Uterus (tissue), 4 donors: ENCODE results near the gene EDC4. TPM values are rescaled to one million over a fixed set of nuclear protein-coding genes. Genes with fewer than 3 reads are reported as not detected.

Source experiments
- DNase-seq, 2 donors: peaks; one replicate each; pipeline ENCODE4 v3.0.0-alpha.2; 2019 to 2020
- H3K27ac ChIP-seq, 2 donors: fragments of 200-600 bp; sonication (generic); 1 replicate in 1 of 2; 2 replicates in 1 of 2; pipeline ENCODE4 v1.5.1; 2016 to 2018
- H3K27me3 ChIP-seq, 2 donors: fragments of 200-600 bp; sonication (generic); one replicate each; pipeline ENCODE4 v1.5.1; 2018 to 2019; ENCODE audit warnings: control low read depth in 1 of 2
- H3K36me3 ChIP-seq, 2 donors: fragments of 200-600 bp; sonication (generic); one replicate each; pipeline ENCODE4 v1.5.1; 2019; ENCODE audit warnings: control low read depth in 1 of 2
- H3K4me1 ChIP-seq, 2 donors: fragments of 200-600 bp; sonication (generic); one replicate each; pipeline ENCODE4 v1.5.1; 2018 to 2019; ENCODE audit warnings: control low read depth in 1 of 2
- H3K4me3 ChIP-seq, 2 donors: fragments of 200-600 bp; sonication (generic); 1 replicate in 1 of 2; 2 replicates in 1 of 2; pipeline ENCODE4 v1.5.1; 2018 to 2019; ENCODE audit warnings: mild to moderate bottlenecking in 1 of 2
- H3K9me3 ChIP-seq, 2 donors: fragments of 200-600 bp; sonication (generic); one replicate each; pipeline ENCODE4 v1.5.1; 2019; ENCODE audit warnings: control low read depth in 1 of 2
- POLR2A ChIP-seq, 2 donors: fragments of 450-650 bp; IDR thresholded peaks; one replicate each; pipeline ENCODE4 v1.6.1; 2016; ENCODE audit warnings: antibody characterized with exemption in 2 of 2, mild to moderate bottlenecking in 1 of 2, moderate library complexity in 1 of 2
- intact Hi-C: fragments of 100-400 bp; cut with DNase I; formaldehyde crosslinking; loops from one replicate; pipeline ENCODE4 v1.15.1; 2023; ENCODE audit warnings: low total_unique reads
- total RNA-seq, 4 donors: library from RNA; depleted of rRNA in 3 of 4; stranded (reverse); fragments of >200 nt in 3 of 4; gene quantifications; one replicate each; pipeline versions ENCODE4 v1.1.0 to v1.2.4, GENCODE V29; 2014 to 2023
- TF ChIP-seq, protein P1 (sequence below), 4 experiments: fragments of 200-600 bp in 2 of 4; fragments of 450-650 bp in 2 of 4; sonication (generic) in 2 of 4; IDR thresholded peaks; one replicate each; pipeline ENCODE4 v1.5.1; 2016 to 2019; ENCODE audit warnings: antibody characterized with exemption in 4 of 4, mild to moderate bottlenecking in 2 of 4, moderate library complexity in 1 of 4
- donor health status: DM: yes; HTN: yes; CAD: no.

EDC4 gene
- total RNA-seq, 4 donors from 2014 or later: 19.4 to 63.7 (median 50.7) TPM

DNA sequence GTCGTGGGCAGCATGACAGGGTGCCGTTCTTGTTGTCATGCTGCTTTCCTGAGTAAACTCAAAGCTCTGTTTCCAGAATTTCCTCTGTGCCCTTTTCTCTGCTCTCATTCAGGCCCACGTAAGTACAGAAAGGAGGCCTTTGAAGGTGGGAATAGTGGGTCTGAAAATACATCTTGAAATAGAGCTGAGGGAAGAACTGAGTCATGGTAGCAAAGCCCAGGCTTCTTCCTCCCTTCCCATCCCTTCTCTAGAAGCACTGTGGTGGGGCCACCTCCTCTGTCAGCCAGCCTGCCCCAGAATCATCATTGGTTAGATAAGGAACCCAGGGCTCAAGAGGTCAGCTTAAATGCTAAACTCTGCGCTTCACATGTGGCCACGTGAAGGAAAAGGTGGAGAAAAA lies 49.4 kb downstream of the EDC4 start:
- intact Hi-C loops: loop anchor here (10.0 kb wide), 1 partner anchor 107 kb away; no protein-coding TSS in a partner anchor

GRCh38 chr16:67922740-67923139 lies 49.9 kb downstream of the EDC4 start:
- no peaks in the 10 kb centered on the region for H3K27me3 ChIP-seq
- H3K27ac ChIP-seq: no peak overlapping the region
- H3K9me3 ChIP-seq: no peaks in the 10 kb centered on the region
- TF ChIP-seq, protein P1, sequence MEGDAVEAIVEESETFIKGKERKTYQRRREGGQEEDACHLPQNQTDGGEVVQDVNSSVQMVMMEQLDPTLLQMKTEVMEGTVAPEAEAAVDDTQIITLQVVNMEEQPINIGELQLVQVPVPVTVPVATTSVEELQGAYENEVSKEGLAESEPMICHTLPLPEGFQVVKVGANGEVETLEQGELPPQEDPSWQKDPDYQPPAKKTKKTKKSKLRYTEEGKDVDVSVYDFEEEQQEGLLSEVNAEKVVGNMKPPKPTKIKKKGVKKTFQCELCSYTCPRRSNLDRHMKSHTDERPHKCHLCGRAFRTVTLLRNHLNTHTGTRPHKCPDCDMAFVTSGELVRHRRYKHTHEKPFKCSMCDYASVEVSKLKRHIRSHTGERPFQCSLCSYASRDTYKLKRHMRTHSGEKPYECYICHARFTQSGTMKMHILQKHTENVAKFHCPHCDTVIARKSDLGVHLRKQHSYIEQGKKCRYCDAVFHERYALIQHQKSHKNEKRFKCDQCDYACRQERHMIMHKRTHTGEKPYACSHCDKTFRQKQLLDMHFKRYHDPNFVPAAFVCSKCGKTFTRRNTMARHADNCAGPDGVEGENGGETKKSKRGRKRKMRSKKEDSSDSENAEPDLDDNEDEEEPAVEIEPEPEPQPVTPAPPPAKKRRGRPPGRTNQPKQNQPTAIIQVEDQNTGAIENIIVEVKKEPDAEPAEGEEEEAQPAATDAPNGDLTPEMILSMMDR (IDR thresholded peaks at IDR 0.05): no peak
- TF ChIP-seq POLR2A (IDR thresholded peaks at IDR 0.05): no peak
- H3K4me3 ChIP-seq: no peak overlapping the region
- intact Hi-C loops: loop anchor here (10.0 kb wide), 1 partner anchor 108 kb away; no protein-coding TSS in a partner anchor
- H3K4me1 ChIP-seq: peaks cover 0 to 3% of the 10 kb centered on the region in 2 donors
- H3K36me3 ChIP-seq: no peaks in the 10 kb centered on the region
- DNase-seq: no peak

More for the DNA sequence above, 49.4 kb downstream of the EDC4 start:
- H3K9me3 ChIP-seq: no peaks in the 10 kb centered on the region
- peaks cover 0 to 3% of the 10 kb centered on the region in 2 donors for H3K4me1 ChIP-seq
- H3K4me3 ChIP-seq: no peak overlapping the region
- H3K27me3 ChIP-seq: no peaks in the 10 kb centered on the region
- no peak for DNase-seq
- H3K27ac ChIP-seq: no peak overlapping the region
- no peak for TF ChIP-seq POLR2A (IDR thresholded peaks at IDR 0.05)
- TF ChIP-seq, protein P1 (IDR thresholded peaks at IDR 0.05): no peak
- H3K36me3 ChIP-seq: no peaks in the 10 kb centered on the region

DNA sequence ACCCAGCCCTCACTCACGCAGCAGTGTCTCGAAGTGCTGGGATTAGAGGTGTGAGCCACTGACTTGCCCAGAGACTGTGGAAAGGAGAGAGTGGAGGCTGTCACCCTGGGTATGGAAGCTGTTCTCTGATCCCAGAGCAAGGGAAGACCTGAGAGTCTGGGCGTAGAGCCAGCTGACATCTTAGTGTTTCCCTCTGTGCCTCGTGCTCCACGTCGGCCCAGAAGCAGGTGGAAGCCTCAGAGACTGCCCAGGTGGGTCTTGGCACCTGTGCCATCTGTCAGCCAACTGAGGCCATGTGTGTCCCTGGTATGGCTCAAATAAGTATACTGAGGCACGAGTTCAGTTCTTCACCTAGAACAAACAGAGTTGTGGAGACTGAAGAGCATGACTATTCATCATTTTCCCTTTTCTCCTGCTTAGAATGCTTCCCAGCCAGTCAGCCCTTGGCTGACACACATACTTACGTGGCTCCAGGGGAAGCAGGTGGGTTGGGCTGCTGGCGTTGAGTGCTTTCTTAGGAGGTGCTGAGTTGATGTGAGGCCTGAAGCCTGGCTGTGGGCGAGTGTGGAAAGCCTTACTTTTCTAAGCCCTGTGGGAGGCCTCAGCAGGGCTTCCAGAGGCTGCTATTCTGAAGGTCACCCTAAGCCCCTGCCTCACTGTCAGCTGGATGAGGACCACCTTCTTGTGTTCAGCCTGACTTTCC lies 50.7 kb downstream of the EDC4 start:
- TF ChIP-seq, protein P1 (IDR thresholded peaks at IDR 0.05): no peak
- TF ChIP-seq POLR2A (IDR thresholded peaks at IDR 0.05): no peak
- intact Hi-C loops: loop anchor here (10.0 kb wide), 1 partner anchor 109 kb away; no protein-coding TSS in a partner anchor
- Histone ChIP-seq H3K9me3 (no peaks in the 10 kb centered on the region), H3K4me1 (peaks cover 0 to 3% of the 10 kb centered on the region in 2 donors), H3K4me3 (no peak overlapping the region), H3K27me3 (no peaks in the 10 kb centered on the region), H3K27ac (no peak overlapping the region), H3K36me3 (no peaks in the 10 kb centered on the region)
- DNase-seq: no peak

DNA sequence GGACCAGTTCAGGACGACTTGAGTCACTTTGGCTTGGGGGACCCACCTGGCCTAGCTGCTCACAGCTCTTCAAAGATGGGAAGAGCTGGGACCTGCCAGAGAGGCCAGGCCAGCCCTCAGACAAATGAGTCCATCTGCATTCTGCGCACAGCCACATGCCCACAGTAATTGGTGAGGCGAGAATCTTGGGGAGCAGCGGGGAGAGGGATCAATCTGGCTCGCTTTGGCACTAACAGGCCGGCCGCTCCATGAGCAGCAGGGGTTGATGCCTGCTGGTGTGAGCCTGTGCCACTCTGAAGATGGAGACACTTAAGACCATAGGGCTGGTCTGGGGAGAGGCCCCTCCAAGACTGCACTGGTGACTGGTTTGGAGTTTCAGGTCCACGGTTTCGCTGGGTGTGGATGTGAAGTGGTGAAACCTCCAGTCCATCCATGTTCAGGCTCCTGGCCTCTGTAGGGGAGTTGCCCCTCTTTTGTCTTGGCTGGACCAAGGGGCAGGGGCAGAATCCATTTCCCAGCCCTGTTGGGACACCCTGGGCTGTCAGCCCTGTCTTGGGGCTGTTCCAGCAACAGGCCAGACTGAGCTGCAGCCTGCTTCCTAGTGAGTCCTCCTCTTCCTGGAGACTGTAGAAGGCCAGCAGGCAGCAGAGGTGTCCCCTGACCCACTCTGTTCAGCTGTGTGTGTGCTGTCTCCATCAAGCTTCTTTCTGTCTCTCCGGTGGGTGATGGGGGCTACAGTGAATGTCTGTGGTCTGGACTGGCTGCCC lies 51.5 kb downstream of the EDC4 start:
- Histone ChIP-seq H3K27me3 (no peaks in the 10 kb centered on the region), H3K9me3 (no peaks in the 10 kb centered on the region), H3K27ac (no peak overlapping the region), H3K4me1 (peaks cover 0 to 3% of the 10 kb centered on the region in 2 donors), H3K4me3 (no peak overlapping the region), H3K36me3 (no peaks in the 10 kb centered on the region)
- no peak for DNase-seq
- no peak for TF ChIP-seq POLR2A (IDR thresholded peaks at IDR 0.05)
- TF ChIP-seq, protein P1 (IDR thresholded peaks at IDR 0.05): no peak
- intact Hi-C loops: loop anchor here (10.0 kb wide), 1 partner anchor 110 kb away; no protein-coding TSS in a partner anchor
